Middle frontal gyrus (tissue), 1 donor: ENCODE results near the gene BRMS1L.

Experiments
- DNase-seq: peaks from one replicate; pipeline ENCODE4 v3.0.0-alpha.2; 2015; ENCODE audit warnings: low spot score; ENCODE audit errors: extremely low spot score

The BRMS1L gene

GRCh38 chr14:35865611-35866324 lies 39.6 kb downstream of the BRMS1L start:
- DNase-seq = no peak

GRCh38 chr14:35866595-35867279 lies 40.6 kb downstream of the BRMS1L start:
- DNase-seq = no peak

GRCh38 chr14:35867280-35867629 lies 41.1 kb downstream of the BRMS1L start:
- DNase-seq = no peak

GRCh38 chr14:35875296-35875695 lies 49.2 kb downstream of the BRMS1L start:
- DNase-seq = no peak

GRCh38 chr14:35877276-35877675 lies 51.1 kb downstream of the BRMS1L start:
- no peak for DNase-seq

- DNase-seq = no peak
Measured at GRCh38 chr14:35878272-35879150, 52.4 kb downstream of the BRMS1L start.

- no peak for DNase-seq
Measured at GRCh38 chr14:35879151-35879648, 53.1 kb downstream of the BRMS1L start.

- no peak for DNase-seq
Measured at GRCh38 chr14:35879654-35880249, 53.6 kb downstream of the BRMS1L start.

GRCh38 chr14:35881280-35881679 lies 55.1 kb downstream of the BRMS1L start:
- no peak for DNase-seq

GRCh38 chr14:35883677-35884293 lies 57.6 kb downstream of the BRMS1L start:
- DNase-seq = no peak

- DNase-seq = no peak
Measured at GRCh38 chr14:35890308-35890707, 64.2 kb downstream of the BRMS1L start.

GRCh38 chr14:35895256-35895655 lies 69.1 kb downstream of the BRMS1L start:
- DNase-seq = no peak

GRCh38 chr14:35897616-35898111 lies 71.5 kb downstream of the BRMS1L start:
- peak; percentile 49 for DNase-seq

GRCh38 chr14:35898217-35898775 lies 72.2 kb downstream of the BRMS1L start:
- no peak for DNase-seq

GRCh38 chr14:35900741-35901140 lies 74.6 kb downstream of the BRMS1L start:
- DNase-seq = no peak

- DNase-seq = no peak
Measured at GRCh38 chr14:35909665-35910064, 83.5 kb downstream of the BRMS1L start.

GRCh38 chr14:35910191-35910590 lies 84.1 kb downstream of the BRMS1L start:
- no peak for DNase-seq

GRCh38 chr14:35911097-35911496 lies 85.0 kb downstream of the BRMS1L start:
- no peak for DNase-seq

- no peak for DNase-seq
Measured at GRCh38 chr14:35915185-35915584, 89.0 kb downstream of the BRMS1L start.

GRCh38 chr14:35915775-35916174 lies 89.6 kb downstream of the BRMS1L start:
- DNase-seq = no peak
